Measurements from ENCODE around the gene CCDC14.

CCDC14 gene

GRCh38 chr3:123883111-123883510 is 77.9 kb downstream of the CCDC14 start:
- no peak for DNase-seq (ENCODE audit: insufficient read length, low spot score)
- no peak for TF ChIP-seq POLR2AphosphoS5 (IDR thresholded peaks at IDR 0.05; ENCODE audit: low read depth, low read length)
- TF ChIP-seq PAX5 (IDR thresholded peaks at IDR 0.05; ENCODE audit: insufficient read depth, low read length, severe bottlenecking) = no peak
- no peak for TF ChIP-seq POU2F2 (IDR thresholded peaks at IDR 0.05; ENCODE audit: low read depth, low read length)
- no peak for TF ChIP-seq POLR2A (IDR thresholded peaks at IDR 0.05; ENCODE audit: low read depth, low read length)
- TF ChIP-seq TAF1 (IDR thresholded peaks at IDR 0.05; ENCODE audit: low read depth, low read length) = no peak
- no peak for TF ChIP-seq SPI1 (IDR thresholded peaks at IDR 0.05; ENCODE audit: low read depth, low read length)
- FAIRE-seq = no peak

- FAIRE-seq (no peak), DNase-seq (ENCODE audit: insufficient read length, low spot score) (no peak)
- TF ChIP-seq POLR2A (IDR thresholded peaks at IDR 0.05; ENCODE audit: low read depth, low read length) = no peak
- TF ChIP-seq SPI1 (IDR thresholded peaks at IDR 0.05; ENCODE audit: low read depth, low read length) = no peak
- no peak for TF ChIP-seq POLR2AphosphoS5 (IDR thresholded peaks at IDR 0.05; ENCODE audit: low read depth, low read length)
- no peak for TF ChIP-seq TAF1 (IDR thresholded peaks at IDR 0.05; ENCODE audit: low read depth, low read length)
- TF ChIP-seq PAX5 (IDR thresholded peaks at IDR 0.05; ENCODE audit: insufficient read depth, low read length, severe bottlenecking) = no peak
- no peak for TF ChIP-seq POU2F2 (IDR thresholded peaks at IDR 0.05; ENCODE audit: low read depth, low read length)
These were observed 79.3 kb downstream of the CCDC14 start for GRCh38 chr3:123881771-123882170.

GRCh38 chr3:123880998-123881561 is 79.9 kb downstream of the CCDC14 start:
- DNase-seq (ENCODE audit: insufficient read length, low spot score) = no peak
- TF ChIP-seq POLR2A (IDR thresholded peaks at IDR 0.05; ENCODE audit: low read depth, low read length) (no peak), POLR2AphosphoS5 (IDR thresholded peaks at IDR 0.05; ENCODE audit: low read depth, low read length) (no peak), PAX5 (IDR thresholded peaks at IDR 0.05; ENCODE audit: insufficient read depth, low read length, severe bottlenecking) (no peak), TAF1 (IDR thresholded peaks at IDR 0.05; ENCODE audit: low read depth, low read length) (no peak), POU2F2 (IDR thresholded peaks at IDR 0.05; ENCODE audit: low read depth, low read length) (no peak), SPI1 (IDR thresholded peaks at IDR 0.05; ENCODE audit: low read depth, low read length) (no peak)
- FAIRE-seq = no peak

- no peak for TF ChIP-seq POU2F2 (IDR thresholded peaks at IDR 0.05; ENCODE audit: low read depth, low read length)
- FAIRE-seq = no peak
- no peak for DNase-seq (ENCODE audit: insufficient read length, low spot score)
These were observed 82.2 kb downstream of the CCDC14 start for GRCh38 chr3:123878807-123879206.

- DNase-seq (ENCODE audit: insufficient read length, low spot score) = no peak
- FAIRE-seq = no peak
- TF ChIP-seq POU2F2 (IDR thresholded peaks at IDR 0.05; ENCODE audit: low read depth, low read length) (no peak), POLR2A (IDR thresholded peaks at IDR 0.05; ENCODE audit: low read depth, low read length) (no peak)
These were observed 83.1 kb downstream of the CCDC14 start for GRCh38 chr3:123877965-123878364.

- TF ChIP-seq POU2F2 (IDR thresholded peaks at IDR 0.05; ENCODE audit: low read depth, low read length) (no peak), SPI1 (IDR thresholded peaks at IDR 0.05; ENCODE audit: low read depth, low read length) (no peak), PAX5 (IDR thresholded peaks at IDR 0.05; ENCODE audit: insufficient read depth, low read length, severe bottlenecking) (no peak), POLR2A (IDR thresholded peaks at IDR 0.05; ENCODE audit: low read depth, low read length) (no peak), TAF1 (IDR thresholded peaks at IDR 0.05; ENCODE audit: low read depth, low read length) (no peak), POLR2AphosphoS5 (IDR thresholded peaks at IDR 0.05; ENCODE audit: low read depth, low read length) (no peak)
- no peak for FAIRE-seq
- DNase-seq (ENCODE audit: insufficient read length, low spot score) = no peak
These were observed 83.6 kb downstream of the CCDC14 start for GRCh38 chr3:123877466-123877865.

GRCh38 chr3:123876858-123877257 is 84.2 kb downstream of the CCDC14 start:
- FAIRE-seq (no peak), DNase-seq (ENCODE audit: insufficient read length, low spot score) (no peak)
- TF ChIP-seq SPI1 (IDR thresholded peaks at IDR 0.05; ENCODE audit: low read depth, low read length) = no peak
- TF ChIP-seq POU2F2 (IDR thresholded peaks at IDR 0.05; ENCODE audit: low read depth, low read length) = no peak
- no peak for TF ChIP-seq POLR2AphosphoS5 (IDR thresholded peaks at IDR 0.05; ENCODE audit: low read depth, low read length)
- TF ChIP-seq TAF1 (IDR thresholded peaks at IDR 0.05; ENCODE audit: low read depth, low read length) = no peak
- no peak for TF ChIP-seq PAX5 (IDR thresholded peaks at IDR 0.05; ENCODE audit: insufficient read depth, low read length, severe bottlenecking)
- TF ChIP-seq POLR2A (IDR thresholded peaks at IDR 0.05; ENCODE audit: low read depth, low read length) = no peak

GRCh38 chr3:123872621-123873020 is 88.4 kb downstream of the CCDC14 start:
- no peak for TF ChIP-seq PAX5 (IDR thresholded peaks at IDR 0.05; ENCODE audit: insufficient read depth, low read length, severe bottlenecking)
- no peak for TF ChIP-seq SPI1 (IDR thresholded peaks at IDR 0.05; ENCODE audit: low read depth, low read length)
- TF ChIP-seq POLR2AphosphoS5 (IDR thresholded peaks at IDR 0.05; ENCODE audit: low read depth, low read length) = no peak
- TF ChIP-seq POU2F2 (IDR thresholded peaks at IDR 0.05; ENCODE audit: low read depth, low read length) = no peak
- TF ChIP-seq TAF1 (IDR thresholded peaks at IDR 0.05; ENCODE audit: low read depth, low read length) = no peak
- no peak for TF ChIP-seq POLR2A (IDR thresholded peaks at IDR 0.05; ENCODE audit: low read depth, low read length)
- no peak for DNase-seq (ENCODE audit: insufficient read length, low spot score)
- no peak for FAIRE-seq

- no peak for FAIRE-seq
These were observed 89.1 kb downstream of the CCDC14 start for GRCh38 chr3:123871946-123872345.

GRCh38 chr3:123870033-123870432 is 91.0 kb downstream of the CCDC14 start:
- no peak for TF ChIP-seq POU2F2 (IDR thresholded peaks at IDR 0.05; ENCODE audit: low read depth, low read length)
- TF ChIP-seq TAF1 (IDR thresholded peaks at IDR 0.05; ENCODE audit: low read depth, low read length) = no peak
- TF ChIP-seq PAX5 (IDR thresholded peaks at IDR 0.05; ENCODE audit: insufficient read depth, low read length, severe bottlenecking) = no peak
- TF ChIP-seq POLR2A (IDR thresholded peaks at IDR 0.05; ENCODE audit: low read depth, low read length) = no peak
- no peak for TF ChIP-seq SPI1 (IDR thresholded peaks at IDR 0.05; ENCODE audit: low read depth, low read length)
- TF ChIP-seq POLR2AphosphoS5 (IDR thresholded peaks at IDR 0.05; ENCODE audit: low read depth, low read length) = no peak
- FAIRE-seq (no peak), DNase-seq (ENCODE audit: insufficient read length, low spot score) (no peak)

More at GRCh38 chr3:123871946-123872345, 89.1 kb downstream of the CCDC14 start:
- TF ChIP-seq PAX5 (IDR thresholded peaks at IDR 0.05; ENCODE audit: insufficient read depth, low read length, severe bottlenecking) (no peak), POU2F2 (IDR thresholded peaks at IDR 0.05; ENCODE audit: low read depth, low read length) (no peak), POLR2AphosphoS5 (IDR thresholded peaks at IDR 0.05; ENCODE audit: low read depth, low read length) (no peak), TAF1 (IDR thresholded peaks at IDR 0.05; ENCODE audit: low read depth, low read length) (no peak), SPI1 (IDR thresholded peaks at IDR 0.05; ENCODE audit: low read depth, low read length) (no peak)
- no peak for DNase-seq (ENCODE audit: insufficient read length, low spot score)

Data from GM12891 (cell line).